HG02678 (cell line): ENCODE measurements around the gene PDLIM1.
"Not testable (repeated sequence)": the region's sequence is repeated elsewhere in the genome, so short reads cannot be mapped to it uniquely, and the experiment has no call there.

Source experiments
- ATAC-seq: cut with Tn5 transposase; IDR thresholded peaks from one replicate; pipeline ENCODE4 v1.9.1; 2021; ENCODE audit warnings: mild to moderate bottlenecking, moderate library complexity; ENCODE audit not compliant: unreplicated experiment

PDLIM1 gene

GRCh38 chr10:95244152-95244551 is 46.7 kb downstream of the PDLIM1 start:
- no peak for ATAC-seq

- no peak for ATAC-seq
Measured at GRCh38 chr10:95243318-95243617, 47.5 kb downstream of the PDLIM1 start.

GRCh38 chr10:95242581-95243317 is 48.1 kb downstream of the PDLIM1 start:
- no peak for ATAC-seq

GRCh38 chr10:95241533-95241932 is 49.3 kb downstream of the PDLIM1 start:
- ATAC-seq: no peak

GRCh38 chr10:95240811-95241210 is 50.0 kb downstream of the PDLIM1 start:
- ATAC-seq: no peak

GRCh38 chr10:95240096-95240495 is 50.7 kb downstream of the PDLIM1 start:
- ATAC-seq: not testable (repeated sequence)

GRCh38 chr10:95237376-95238170 is 53.2 kb downstream of the PDLIM1 start:
- no peak for ATAC-seq

- ATAC-seq: peak; percentile 95
Measured at GRCh38 chr10:95236068-95236903, 54.5 kb downstream of the PDLIM1 start.

- ATAC-seq: no peak
Measured at GRCh38 chr10:95235676-95236067, 55.1 kb downstream of the PDLIM1 start.

GRCh38 chr10:95234951-95235350 is 55.9 kb downstream of the PDLIM1 start:
- ATAC-seq: no peak

- ATAC-seq: no peak
Measured at GRCh38 chr10:95233377-95234034, 57.3 kb downstream of the PDLIM1 start.

- peak; percentile 88 for ATAC-seq
Measured at GRCh38 chr10:95230677-95231586, 59.9 kb downstream of the PDLIM1 start.

GRCh38 chr10:95229724-95230627 is 60.8 kb downstream of the PDLIM1 start:
- no peak for ATAC-seq

- not testable (repeated sequence) for ATAC-seq
Measured at GRCh38 chr10:95228934-95229723, 61.7 kb downstream of the PDLIM1 start.

- no peak for ATAC-seq
Measured at GRCh38 chr10:95225136-95225535, 65.7 kb downstream of the PDLIM1 start.

- no peak for ATAC-seq
Measured at GRCh38 chr10:95221124-95221523, 69.7 kb downstream of the PDLIM1 start.

- ATAC-seq: no peak
Measured at GRCh38 chr10:95220539-95220938, 70.3 kb downstream of the PDLIM1 start.

- ATAC-seq: no peak
Measured at GRCh38 chr10:95217476-95217875, 73.3 kb downstream of the PDLIM1 start.
